Measurements from ENCODE around the gene ISYNA1.
"Not testable (repeated sequence)": the region's sequence is repeated elsewhere in the genome, so short reads cannot be mapped to it uniquely, and the experiment has no call there.

The ISYNA1 gene

DNA sequence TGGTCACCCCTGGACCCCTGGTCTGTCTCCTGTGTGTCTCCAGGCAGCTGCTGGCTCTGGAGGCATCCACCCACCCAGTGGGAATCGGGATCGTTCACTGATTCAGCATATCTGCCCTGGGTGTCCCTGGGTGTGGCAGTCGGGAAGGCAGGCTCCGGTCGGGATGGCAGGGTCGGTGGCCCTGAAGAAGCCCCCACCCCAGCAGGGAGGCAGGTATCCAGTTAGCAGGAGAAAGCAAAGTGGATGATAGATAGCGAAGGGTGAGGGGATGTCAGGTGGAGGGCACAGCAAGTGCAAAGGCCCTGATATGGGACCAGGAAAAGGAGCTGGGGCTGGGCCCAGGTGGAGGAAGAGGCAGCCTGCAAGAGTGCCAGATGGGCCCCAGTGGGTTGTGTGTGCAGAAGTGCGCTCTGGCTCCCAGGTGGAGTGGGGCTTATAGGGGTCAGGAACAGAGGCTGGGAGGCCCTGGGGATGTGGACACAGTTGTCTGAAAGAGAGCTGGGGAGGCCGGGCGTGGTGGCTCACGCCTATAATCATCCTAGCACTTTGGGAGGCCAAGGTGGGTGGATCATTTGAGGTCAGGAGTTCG lies 16.5 kb downstream of the ISYNA1 start:
- in situ Hi-C loops (cut with MboI; ENCODE audit: low sequenced_read_pairs), result no loop called here

DNA sequence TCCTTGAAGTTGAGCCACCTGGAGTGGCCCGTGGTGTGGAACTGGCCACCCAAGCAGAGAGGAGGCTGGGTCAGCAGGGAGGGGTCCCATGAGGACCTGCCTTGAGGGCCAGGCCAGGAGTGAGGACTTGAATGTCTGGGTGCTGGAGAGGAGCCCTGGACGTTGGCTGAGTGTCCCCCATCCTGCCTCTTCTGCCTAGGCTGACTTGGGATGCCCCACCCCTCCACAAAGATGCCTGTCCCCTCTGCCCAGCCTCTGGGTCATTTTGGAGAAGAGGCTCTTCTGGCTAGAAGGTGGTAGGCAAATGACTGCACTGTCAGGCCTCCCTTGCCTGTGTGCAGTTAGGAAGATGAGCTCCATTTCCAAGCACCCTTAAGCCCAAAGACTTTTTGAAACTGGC lies 17.0 kb downstream of the ISYNA1 start:
- in situ Hi-C loops (cut with MboI; ENCODE audit: low sequenced_read_pairs), result no loop called here

DNA sequence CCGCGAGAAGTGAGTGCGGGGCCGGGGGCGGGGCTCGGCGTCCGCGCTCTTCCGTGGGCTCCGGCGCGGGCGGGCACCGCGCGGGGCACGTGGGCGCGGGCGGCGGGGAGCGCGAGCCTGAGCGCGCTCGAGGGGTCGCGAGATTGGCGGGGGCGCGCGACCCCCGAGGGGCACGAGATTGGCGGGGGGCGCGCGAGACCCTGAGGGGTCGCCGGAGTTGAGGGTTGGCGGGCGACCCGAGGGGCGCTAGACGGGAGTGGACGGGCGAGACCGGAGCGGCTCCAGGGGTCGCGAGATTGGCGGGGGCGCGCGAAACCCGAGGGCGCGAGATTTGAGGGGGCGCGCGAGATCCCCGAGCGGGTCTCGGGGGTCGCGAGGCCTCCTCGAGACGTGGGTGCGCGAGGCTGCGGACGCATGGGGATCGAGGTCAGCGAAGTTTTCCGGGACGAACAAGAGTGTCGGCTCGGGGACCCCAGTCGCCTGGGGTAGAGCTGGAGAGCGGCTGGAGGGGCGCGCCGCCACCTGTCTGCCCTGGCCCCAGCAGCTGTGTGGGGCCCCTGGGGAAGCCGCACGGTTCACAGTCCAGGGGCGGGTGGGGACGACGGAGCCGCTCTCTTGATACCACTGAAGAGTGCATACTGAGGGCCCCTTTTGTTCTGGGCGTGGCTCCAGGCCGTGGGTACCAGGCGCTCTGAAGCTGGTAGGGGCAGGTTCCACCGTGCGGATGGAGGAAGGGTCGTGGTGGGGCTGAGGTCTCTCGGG lies 18.1 kb downstream of the ISYNA1 start:
- in situ Hi-C loops (cut with MboI; ENCODE audit: low sequenced_read_pairs), result no loop called here

DNA sequence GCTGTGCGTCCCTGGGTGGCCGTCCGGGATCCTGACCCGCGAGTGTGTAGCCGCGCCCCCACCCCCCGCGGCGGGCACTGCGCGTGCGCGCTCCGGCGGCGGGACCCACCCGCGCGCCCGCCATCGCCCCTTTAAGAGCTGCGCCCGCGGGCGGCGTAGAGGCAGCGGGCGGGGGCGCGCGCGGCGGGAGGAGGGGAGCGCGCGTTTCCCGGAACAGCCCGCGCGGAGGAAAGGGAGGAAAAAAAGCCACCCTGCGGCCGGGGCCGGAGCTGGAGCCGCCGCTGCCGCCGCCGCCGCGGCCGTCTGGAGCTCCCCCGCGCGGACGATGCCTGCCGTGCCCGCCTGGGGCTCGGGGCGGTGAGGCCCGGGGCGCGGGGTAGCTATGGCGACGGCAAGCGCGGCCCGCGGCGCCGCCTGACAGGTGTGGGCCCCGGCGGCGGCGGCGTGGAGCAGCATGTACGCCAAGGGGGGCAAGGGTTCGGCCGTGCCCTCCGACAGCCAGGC lies 18.7 kb downstream of the ISYNA1 start, which contains the start of gene SSBP4:
Gene SSBP4, plus strand, starts transcription at position 204 of the 504 bp plus-strand sequence. Its CDS starts 251 bp downstream, at position 455.
- in situ Hi-C loops (cut with MboI; ENCODE audit: low sequenced_read_pairs), result no loop called here

DNA sequence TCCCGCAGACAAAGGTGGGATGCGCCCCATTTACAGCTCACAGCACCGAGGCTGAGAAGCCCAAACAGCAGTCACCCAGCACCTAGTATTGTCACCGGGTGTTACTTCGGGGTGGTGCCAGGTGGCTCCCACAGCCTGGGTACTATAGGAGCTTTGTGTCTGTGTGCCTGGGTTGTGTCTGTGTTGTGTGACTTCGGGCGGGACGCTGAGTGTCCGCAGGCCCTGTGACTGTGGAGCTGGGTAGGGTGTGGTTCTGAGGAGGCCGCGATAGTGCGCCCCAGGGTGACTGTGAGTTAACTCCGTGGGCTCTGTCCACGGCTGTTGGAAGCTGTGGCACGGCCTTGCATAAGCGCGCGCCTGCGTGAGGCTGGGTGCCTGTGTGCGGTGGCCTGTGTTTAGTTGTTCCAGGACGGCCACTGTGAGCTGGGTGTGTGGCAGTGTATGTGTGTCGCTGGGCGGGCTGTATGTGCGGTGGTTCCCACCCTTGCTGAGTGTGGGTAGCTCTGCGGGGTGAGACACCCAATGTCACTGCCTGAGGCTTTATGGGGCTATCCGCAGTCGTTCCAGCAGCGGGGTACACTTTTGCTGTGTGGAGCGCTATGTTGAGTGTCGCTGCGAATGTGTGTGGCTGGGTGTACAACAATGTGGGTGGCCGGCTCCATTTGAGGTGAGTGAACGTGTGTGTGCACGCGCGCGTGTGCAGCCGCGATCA lies 19.3 kb downstream of the ISYNA1 start:
- in situ Hi-C loops (cut with MboI; ENCODE audit: low sequenced_read_pairs), result no loop called here

DNA sequence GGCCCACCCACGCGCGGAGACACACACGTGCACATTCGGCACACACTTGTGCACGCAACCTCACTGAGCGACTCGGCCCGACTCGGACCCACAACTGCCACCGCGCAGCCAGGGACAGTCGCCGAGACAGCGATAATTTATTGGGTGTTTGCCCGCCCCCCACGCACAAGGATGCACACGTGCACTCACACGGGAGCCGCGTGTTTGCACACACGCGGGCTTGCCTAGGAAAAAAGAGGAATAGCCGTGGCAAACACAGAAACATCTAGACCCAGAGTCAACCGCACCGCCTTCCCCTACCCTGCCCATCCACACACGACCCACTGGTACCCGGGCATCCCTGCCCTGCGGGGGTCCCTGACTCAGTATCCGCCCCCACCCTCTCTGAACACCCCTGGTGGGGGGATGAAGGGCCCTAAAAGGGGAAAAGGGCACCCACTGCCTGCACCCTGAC lies 19.9 kb downstream of the ISYNA1 start:
- in situ Hi-C loops (cut with MboI; ENCODE audit: low sequenced_read_pairs), result no loop called here

DNA sequence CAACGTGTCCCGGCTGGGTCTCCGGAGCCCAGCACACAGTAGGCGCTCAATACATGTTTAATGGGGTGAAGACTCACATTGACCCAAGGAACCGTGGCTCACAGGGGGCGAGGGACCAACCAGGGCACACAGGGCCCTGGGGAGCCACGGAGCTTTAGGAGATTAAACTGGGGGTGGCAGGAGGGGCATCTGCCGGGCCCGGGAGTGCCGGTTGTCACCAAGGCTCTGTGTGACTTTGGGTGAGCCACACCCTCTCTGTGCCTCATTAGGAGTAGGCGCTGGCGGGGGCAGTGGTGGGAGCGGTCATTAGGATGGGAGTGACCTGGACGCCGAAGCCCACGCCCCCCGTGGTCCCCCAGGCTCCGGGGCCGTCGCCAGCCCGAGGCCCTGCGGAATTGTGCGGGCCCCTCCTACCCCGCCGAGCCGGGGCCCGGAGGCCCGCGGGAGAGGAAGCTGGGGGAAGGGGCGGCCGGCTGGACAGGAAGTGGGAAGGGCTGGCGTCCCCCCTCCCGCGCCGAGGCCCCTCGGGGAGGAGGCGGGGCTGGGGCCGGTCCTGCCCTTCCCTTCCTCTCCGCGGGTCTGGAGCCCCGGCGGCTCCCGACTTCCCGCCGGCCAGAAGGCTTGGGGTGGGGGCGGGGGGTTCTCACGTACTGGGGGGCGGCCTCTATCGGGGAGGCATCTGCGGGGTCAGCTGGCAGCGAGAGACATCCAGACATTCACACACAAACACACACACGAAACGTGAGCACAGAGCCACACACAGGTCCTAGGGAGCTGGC lies 20.5 kb downstream of the ISYNA1 start:
- in situ Hi-C loops (cut with MboI; ENCODE audit: low sequenced_read_pairs), result no loop called here

DNA sequence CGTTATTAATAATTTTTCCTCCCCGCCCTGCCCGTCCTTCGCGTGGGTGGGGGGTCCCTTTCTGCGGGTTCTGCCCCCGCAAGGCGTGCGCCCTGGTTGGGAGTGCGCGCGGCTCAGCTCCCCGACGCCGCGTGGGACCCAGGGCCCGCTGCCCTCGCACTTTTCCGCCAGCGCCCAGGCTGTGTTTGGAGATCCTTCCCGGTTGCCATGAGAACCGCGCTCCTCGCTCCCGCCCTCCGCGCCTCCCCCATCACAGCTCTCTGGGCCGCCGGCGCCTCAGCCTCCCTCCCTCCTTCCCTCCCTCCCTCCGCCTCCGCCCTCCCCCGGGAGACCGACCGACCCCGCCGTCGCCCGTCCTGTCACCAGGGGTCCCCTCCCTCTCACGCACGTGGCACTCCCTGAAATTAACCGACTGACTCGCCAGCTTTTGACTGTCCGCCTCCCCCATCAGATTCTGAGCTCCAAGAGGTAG lies 21.1 kb downstream of the ISYNA1 start:
- in situ Hi-C loops (cut with MboI; ENCODE audit: low sequenced_read_pairs), result no loop called here

DNA sequence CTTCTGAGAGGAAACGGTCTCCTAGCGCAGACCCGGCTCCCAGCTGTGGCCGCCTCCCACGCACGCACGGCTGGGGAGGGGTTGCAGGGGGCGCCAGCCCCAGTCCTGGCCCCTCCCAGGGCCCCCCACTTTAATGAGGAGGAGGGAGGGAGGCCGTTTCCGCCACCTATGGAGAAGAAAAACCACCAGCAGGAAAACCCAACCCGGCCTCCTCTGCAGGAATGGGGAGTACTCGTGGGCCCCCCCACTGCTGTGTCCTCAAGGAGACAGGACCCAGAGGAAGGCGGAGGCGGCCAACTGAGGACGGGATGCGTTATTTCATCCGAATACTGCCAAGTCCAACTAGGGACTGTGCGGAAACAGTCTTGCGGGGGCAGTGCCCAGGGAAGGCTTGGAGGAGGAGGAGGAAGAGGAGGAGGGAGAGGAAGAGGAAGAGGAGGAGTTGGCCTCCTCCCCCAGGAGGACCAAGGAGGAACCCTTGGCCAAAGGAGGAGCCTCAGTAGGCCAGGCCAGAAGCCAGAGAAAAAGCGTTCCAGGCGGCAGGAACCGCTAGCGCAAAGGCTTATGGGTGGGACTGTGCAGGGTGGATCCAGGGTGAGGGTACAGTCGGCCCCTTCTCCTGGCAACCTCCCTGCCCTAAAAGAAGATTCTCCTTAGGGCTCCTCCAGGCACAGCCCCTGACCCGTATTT lies 22.6 kb downstream of the ISYNA1 start:
- in situ Hi-C loops (cut with MboI; ENCODE audit: low sequenced_read_pairs), result no loop called here

DNA sequence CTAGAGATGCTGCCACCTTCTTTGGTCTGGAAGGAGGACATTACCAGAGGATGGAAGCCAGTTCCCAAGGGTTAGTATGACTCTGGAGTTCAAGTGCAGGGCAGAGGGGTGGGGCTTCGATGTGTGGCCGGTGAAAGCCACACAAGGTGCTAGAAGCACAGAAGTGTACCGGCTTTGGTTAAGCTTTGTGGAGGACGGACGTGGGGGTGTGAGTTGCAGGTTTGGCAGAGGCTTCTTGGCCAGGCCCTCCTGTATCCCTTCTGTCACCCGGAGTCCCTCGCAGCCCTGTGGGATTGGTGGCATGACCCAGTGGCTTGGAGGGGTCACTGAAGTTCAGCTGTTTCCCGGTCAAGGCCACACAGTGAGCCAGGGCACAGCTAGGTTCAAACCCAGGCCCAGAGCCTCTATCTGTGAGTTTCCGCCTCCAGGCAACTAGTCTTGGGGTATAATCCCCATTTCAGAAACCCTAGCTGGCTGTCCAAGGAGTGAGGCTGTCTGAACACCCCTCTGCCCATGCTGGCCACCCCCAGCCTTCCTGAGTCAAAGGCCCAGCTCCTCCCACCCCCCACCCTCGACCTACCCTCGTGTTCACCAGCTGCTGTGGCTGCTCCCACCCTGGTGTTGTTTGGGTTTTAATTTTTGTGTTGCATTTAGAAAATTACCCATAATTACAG lies 23.3 kb downstream of the ISYNA1 start:
- in situ Hi-C loops (cut with MboI; ENCODE audit: low sequenced_read_pairs), result no loop called here

DNA sequence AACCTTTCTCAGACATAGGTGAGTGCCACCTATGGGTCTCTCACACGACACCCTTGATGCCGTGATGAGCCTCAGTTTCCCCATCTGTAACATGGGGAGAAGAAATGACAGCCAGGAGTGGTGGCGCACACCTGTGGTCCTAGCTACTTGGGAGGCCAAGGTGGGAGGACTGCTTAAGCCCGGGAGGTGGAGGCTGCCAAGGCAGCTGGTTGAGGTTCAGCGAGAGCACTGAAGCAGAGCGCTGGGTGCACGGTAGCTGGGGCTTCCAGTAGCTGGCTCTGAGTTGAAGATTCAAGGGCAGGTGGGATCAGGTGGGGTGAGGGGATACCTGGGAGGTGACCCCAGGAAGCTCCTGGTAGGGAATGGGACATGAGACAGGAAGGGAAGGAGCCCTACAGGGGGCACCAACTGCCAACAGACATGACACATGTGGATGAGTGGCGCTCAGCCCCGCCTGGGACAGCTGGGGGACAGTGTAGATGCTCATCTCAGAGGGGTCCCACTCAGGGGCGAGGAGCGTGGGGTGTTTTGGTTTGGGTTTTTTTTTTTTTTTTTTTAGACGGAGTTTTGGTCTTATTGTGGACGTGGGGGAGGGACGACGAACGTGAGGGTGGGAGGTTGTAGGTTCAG lies 25.2 kb downstream of the ISYNA1 start:
- in situ Hi-C loops (cut with MboI; ENCODE audit: low sequenced_read_pairs), result no loop called here

DNA sequence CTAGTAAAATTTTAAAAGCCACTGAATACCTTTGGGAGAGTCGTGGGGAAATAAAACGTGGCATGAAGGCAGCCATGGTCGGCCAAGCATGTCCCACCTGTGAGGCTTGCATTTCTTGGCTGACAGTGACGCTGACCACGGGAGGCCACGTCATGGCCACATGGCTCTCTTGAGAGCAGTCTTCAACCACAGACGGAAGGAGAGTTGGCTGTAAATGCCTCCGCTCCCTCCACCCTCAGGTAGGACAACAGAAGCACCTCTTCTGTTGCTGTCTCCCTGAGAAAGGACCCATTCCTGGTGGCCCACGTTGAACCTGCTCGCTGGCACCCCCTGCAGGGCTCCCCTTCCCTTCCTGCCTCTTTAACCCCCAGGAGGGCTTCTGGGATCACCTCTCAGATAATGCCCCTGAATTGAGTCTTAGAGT lies 29.9 kb downstream of the ISYNA1 start:
- in situ Hi-C loops (cut with MboI; ENCODE audit: low sequenced_read_pairs), result no loop called here

DNA sequence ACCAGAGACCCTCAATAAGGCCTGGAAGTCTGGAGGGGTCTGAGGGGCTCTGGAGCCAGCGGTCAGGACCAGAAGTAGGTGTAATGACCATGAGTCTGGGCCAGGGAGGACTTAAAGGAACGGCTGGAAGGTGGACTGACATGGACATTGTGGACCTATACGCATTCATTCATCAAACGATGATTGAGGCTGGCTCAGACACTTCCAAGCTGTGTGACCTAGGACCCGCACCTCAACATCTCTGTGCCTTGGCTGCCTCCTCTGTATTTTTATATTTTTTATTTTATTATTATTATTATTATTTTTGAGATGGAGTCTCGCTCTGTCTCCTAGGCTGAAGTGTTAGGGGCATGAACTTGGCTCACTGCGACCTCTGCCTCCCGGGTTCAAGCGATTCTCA lies 31.2 kb downstream of the ISYNA1 start:
- in situ Hi-C loops (cut with MboI; ENCODE audit: low sequenced_read_pairs), result no loop called here

DNA sequence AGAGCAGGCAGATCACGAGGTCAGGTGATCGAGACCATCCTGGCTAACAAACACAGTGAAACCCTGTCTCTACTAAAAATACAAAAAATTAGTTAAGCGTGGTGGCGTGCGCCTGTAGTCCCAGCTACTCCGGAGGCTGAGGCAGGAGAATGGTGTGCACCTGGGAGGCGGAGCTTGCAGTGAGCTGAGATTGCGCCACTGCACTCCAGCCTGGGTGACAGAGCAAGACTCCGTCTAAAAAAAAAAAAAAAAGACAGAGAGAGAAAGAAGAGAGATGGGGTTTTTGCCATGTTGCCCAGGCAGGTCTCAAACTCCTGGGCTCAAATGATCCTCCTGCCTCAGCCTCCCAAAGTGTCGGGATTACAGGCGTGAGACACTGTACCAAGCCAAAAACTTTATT lies 32.2 kb downstream of the ISYNA1 start:
- in situ Hi-C loops (cut with MboI; ENCODE audit: low sequenced_read_pairs), result not testable (repeated sequence)

DNA sequence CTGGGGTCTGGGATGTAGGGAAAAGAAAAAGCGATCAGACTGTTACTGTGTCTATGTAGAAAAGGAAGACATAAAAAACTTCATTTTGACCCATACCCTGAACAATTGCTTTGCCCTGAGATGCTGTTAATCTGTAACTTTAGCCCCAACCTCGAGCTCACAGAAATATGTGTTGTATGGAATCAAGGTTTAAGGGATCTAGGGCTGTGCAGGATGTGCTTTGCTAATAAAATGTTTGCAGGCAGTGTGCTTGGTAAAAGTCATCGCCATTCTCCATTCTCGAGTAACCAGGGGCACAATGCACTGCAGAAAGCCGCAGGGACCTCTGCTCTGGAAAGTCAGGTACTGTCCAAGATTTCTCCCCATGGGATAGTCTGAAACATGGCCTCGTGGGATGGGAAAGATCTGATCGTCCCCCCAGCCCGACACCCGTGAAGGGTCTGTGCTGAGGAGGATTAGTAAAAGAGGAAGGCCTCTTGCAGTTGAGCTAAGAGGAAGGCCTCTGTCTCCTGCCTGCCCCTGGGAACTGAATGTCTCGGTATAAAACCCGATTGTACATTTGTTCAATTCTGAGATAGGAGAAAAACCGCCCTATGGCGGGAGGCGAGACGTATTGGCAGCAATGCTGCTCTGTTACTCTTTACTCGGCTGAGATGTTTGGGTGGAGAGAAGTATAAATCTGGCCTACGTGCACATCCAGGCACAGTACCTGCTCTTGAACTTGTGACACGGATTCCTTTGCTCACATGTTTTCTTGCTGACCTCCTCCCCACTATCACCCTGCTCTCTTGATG lies 35.3 kb downstream of the ISYNA1 start:
- in situ Hi-C loops (cut with MboI; ENCODE audit: low sequenced_read_pairs), result not testable (repeated sequence)

DNA sequence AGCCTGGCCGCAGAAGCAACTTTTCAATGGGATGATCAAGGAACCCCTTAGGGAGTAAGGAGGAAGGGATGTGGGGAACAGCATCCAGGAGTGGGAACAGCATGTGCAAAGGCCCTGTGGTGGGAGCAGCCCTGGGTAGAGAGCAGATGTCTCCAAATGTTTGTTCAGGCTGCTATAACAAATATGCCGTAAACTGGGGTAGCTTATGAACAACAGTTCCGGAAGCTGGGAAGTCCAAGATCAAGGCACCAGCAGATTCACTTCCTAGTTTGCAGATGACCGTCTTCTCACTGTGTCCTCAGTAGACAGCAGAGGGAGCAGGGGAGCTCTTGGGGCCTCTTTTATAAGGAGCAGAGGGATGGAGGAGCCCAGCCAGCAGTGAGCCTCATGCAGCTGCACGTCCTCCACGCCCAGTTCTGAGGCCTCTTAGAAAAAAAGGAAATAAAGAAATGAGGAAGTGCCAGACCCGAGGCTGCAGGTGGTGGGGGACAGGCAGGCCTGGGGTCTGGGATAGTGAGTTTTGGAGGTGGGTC lies 36.3 kb downstream of the ISYNA1 start:
- in situ Hi-C loops (cut with MboI; ENCODE audit: low sequenced_read_pairs), result no loop called here

DNA sequence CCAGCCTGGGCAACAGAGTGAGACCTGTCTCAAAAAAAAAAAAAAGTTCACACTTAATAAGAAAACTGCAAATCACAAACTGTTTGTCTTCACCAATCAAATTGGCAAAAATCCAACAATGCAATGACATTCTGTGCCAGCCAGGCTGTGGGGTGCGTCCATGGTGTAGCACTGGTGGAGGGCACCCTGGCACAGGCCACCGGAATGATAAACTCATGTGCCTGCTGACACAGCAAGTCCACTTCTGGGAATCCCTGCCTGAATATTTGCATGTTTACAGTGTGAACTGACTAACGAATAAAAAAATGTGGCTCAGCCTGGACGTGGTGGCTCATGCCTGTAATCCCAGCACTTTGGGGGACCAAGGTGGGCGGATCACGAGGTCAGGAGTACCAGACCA lies 38.9 kb downstream of the ISYNA1 start:
- in situ Hi-C loops (cut with MboI; ENCODE audit: low sequenced_read_pairs), result no loop called here

All from hTERT RPE-1 (cell line).